Measurements from ENCODE around the gene SEMA5B. TPM values are rescaled to one million over a fixed set of nuclear protein-coding genes. Genes with fewer than 3 reads are reported as not detected.

SEMA5B gene
- total and polyA plus RNA-seq, 7 experiments from 2014 or later = 0.19 to 0.51 (median 0.24) TPM; not detected in 4

GRCh38 chr3:122934251-122934650 is 93.3 kb downstream of the SEMA5B start:
- Histone ChIP-seq H3K27ac (ENCODE audit: low read depth, low read length) (no peak overlapping the region), H3K27me3 (ENCODE audit: control insufficient read depth in 2 of 2, insufficient read depth in 2 of 2, low read length in 2 of 2) (no peaks in the 10 kb centered on the region), H3K4me3 (ENCODE audit: low read length) (no peak overlapping the region), H3K36me3 (ENCODE audit: control insufficient read depth in 2 of 3, insufficient read depth in 3 of 3, low read length in 3 of 3) (no peaks in the 10 kb centered on the region), H3K9me3 (ENCODE audit: control insufficient read depth in 2 of 3, low read length in 3 of 3) (no peaks in the 10 kb centered on the region), H3K4me1 (ENCODE audit: control insufficient read depth in 2 of 2, insufficient read depth in 2 of 2, low read length in 2 of 2) (no peaks in the 10 kb centered on the region)
- intact Hi-C loops (cut with micrococcal nuclease) = no loop called here
- H3K27me3 Mint-ChIP-seq = peaks cover 0 to 22% (median 4%) of the 10 kb centered on the region in 5 donors
- H3K9me3 Mint-ChIP-seq = no peaks in the 10 kb centered on the region
- ATAC-seq (no peak), DNase-seq (no peak)
- H3K27ac Mint-ChIP-seq = no peak overlapping the region
- H3K4me1 Mint-ChIP-seq = peaks cover 0 to 3% (median 0%) of the 10 kb centered on the region in 7 donors
- H3K4me3 Mint-ChIP-seq = no peak overlapping the region
- no peaks in the 10 kb centered on the region for H3K36me3 Mint-ChIP-seq
- ChIA-PET CTCF (no interaction called here), POLR2A (interaction anchor here (0.6 kb wide), 1 partner anchor 9 kb away, joined by 3 read pairs; no protein-coding TSS in a partner anchor)

GRCh38 chr3:122932251-122932967 is 95.2 kb downstream of the SEMA5B start:
- Mint-ChIP-seq H3K27ac (peak overlapping the region in 1 of 9 donors; percentile 71), H3K27me3 (peaks cover 0 to 22% (median 4%) of the 10 kb centered on the region in 5 donors), H3K4me1 (no peaks in the 10 kb centered on the region), H3K36me3 (no peaks in the 10 kb centered on the region), H3K4me3 (no peak overlapping the region), H3K9me3 (no peaks in the 10 kb centered on the region)
- no peaks in the 10 kb centered on the region for H3K4me1 ChIP-seq (ENCODE audit: control insufficient read depth in 2 of 2, insufficient read depth in 2 of 2, low read length in 2 of 2)
- ChIA-PET CTCF (no interaction called here), POLR2A (no interaction called here)
- ATAC-seq (no peak), DNase-seq (no peak)
- no peak overlapping the region for H3K27ac ChIP-seq (ENCODE audit: low read depth, low read length)
- no peaks in the 10 kb centered on the region for H3K9me3 ChIP-seq (ENCODE audit: control insufficient read depth in 2 of 3, low read length in 3 of 3)
- H3K36me3 ChIP-seq (ENCODE audit: control insufficient read depth in 2 of 3, insufficient read depth in 3 of 3, low read length in 3 of 3) = no peaks in the 10 kb centered on the region
- intact Hi-C loops (cut with micrococcal nuclease) = no loop called here
- no peaks in the 10 kb centered on the region for H3K27me3 ChIP-seq (ENCODE audit: control insufficient read depth in 2 of 2, insufficient read depth in 2 of 2, low read length in 2 of 2)
- H3K4me3 ChIP-seq (ENCODE audit: low read length) = no peak overlapping the region

- CTCF ChIA-PET = no interaction called here
- DNase-seq (no peak), ATAC-seq (no peak)
- Histone ChIP-seq H3K4me1 (ENCODE audit: control insufficient read depth in 2 of 2, insufficient read depth in 2 of 2, low read length in 2 of 2) (no peaks in the 10 kb centered on the region), H3K36me3 (ENCODE audit: control insufficient read depth in 2 of 3, insufficient read depth in 3 of 3, low read length in 3 of 3) (no peaks in the 10 kb centered on the region), H3K27me3 (ENCODE audit: control insufficient read depth in 2 of 2, insufficient read depth in 2 of 2, low read length in 2 of 2) (no peaks in the 10 kb centered on the region), H3K27ac (ENCODE audit: low read depth, low read length) (no peak overlapping the region), H3K9me3 (ENCODE audit: control insufficient read depth in 2 of 3, low read length in 3 of 3) (no peaks in the 10 kb centered on the region), H3K4me3 (ENCODE audit: low read length) (no peak overlapping the region)
- intact Hi-C loops (cut with micrococcal nuclease) = no loop called here
- Mint-ChIP-seq H3K4me3 (no peak overlapping the region), H3K9me3 (no peaks in the 10 kb centered on the region), H3K27ac (no peak overlapping the region), H3K4me1 (no peaks in the 10 kb centered on the region), H3K27me3 (peaks cover 0 to 22% (median 4%) of the 10 kb centered on the region in 5 donors), H3K36me3 (no peaks in the 10 kb centered on the region)
- POLR2A ChIA-PET = no interaction called here
These were observed 95.9 kb downstream of the SEMA5B start for GRCh38 chr3:122931636-122932035.

GRCh38 chr3:122930063-122930997 is 97.2 kb downstream of the SEMA5B start:
- H3K27me3 Mint-ChIP-seq = peaks cover 0 to 19% (median 0%) of the 10 kb centered on the region in 5 donors
- H3K36me3 Mint-ChIP-seq = no peaks in the 10 kb centered on the region
- no peak overlapping the region for H3K27ac ChIP-seq (ENCODE audit: low read depth, low read length)

GRCh38 chr3:122929188-122930062 is 98.1 kb downstream of the SEMA5B start:
- ATAC-seq (no peak), DNase-seq (no peak)
- Histone ChIP-seq H3K27me3 (ENCODE audit: control insufficient read depth in 2 of 2, insufficient read depth in 2 of 2, low read length in 2 of 2) (no peaks in the 10 kb centered on the region), H3K4me1 (ENCODE audit: control insufficient read depth in 2 of 2, insufficient read depth in 2 of 2, low read length in 2 of 2) (no peaks in the 10 kb centered on the region), H3K36me3 (ENCODE audit: control insufficient read depth in 2 of 3, insufficient read depth in 3 of 3, low read length in 3 of 3) (no peaks in the 10 kb centered on the region), H3K4me3 (ENCODE audit: low read length) (no peak overlapping the region), H3K27ac (ENCODE audit: low read depth, low read length) (no peak overlapping the region), H3K9me3 (ENCODE audit: control insufficient read depth in 2 of 3, low read length in 3 of 3) (no peaks in the 10 kb centered on the region)
- no peaks in the 10 kb centered on the region for H3K9me3 Mint-ChIP-seq
- H3K27me3 Mint-ChIP-seq = peaks cover 0 to 16% (median 0%) of the 10 kb centered on the region in 5 donors
- ChIA-PET POLR2A (no interaction called here), CTCF (no interaction called here)
- intact Hi-C loops (cut with micrococcal nuclease) = no loop called here
- H3K36me3 Mint-ChIP-seq = no peaks in the 10 kb centered on the region
- H3K27ac Mint-ChIP-seq = no peak overlapping the region
- no peaks in the 10 kb centered on the region for H3K4me1 Mint-ChIP-seq
- H3K4me3 Mint-ChIP-seq = no peak overlapping the region

More at GRCh38 chr3:122930063-122930997, 97.2 kb downstream of the SEMA5B start:
- ATAC-seq = no peak
- CTCF ChIA-PET = no interaction called here
- no peaks in the 10 kb centered on the region for H3K9me3 Mint-ChIP-seq
- H3K4me3 Mint-ChIP-seq = no peak overlapping the region
- intact Hi-C loops (cut with micrococcal nuclease) = no loop called here
- no peak overlapping the region for H3K27ac Mint-ChIP-seq
- H3K4me1 Mint-ChIP-seq = no peaks in the 10 kb centered on the region
- H3K27me3 ChIP-seq (ENCODE audit: control insufficient read depth in 2 of 2, insufficient read depth in 2 of 2, low read length in 2 of 2) = no peaks in the 10 kb centered on the region
- no peak for DNase-seq
- no peaks in the 10 kb centered on the region for H3K36me3 ChIP-seq (ENCODE audit: control insufficient read depth in 2 of 3, insufficient read depth in 3 of 3, low read length in 3 of 3)
- no peak overlapping the region for H3K4me3 ChIP-seq (ENCODE audit: low read length)
- H3K4me1 ChIP-seq (ENCODE audit: control insufficient read depth in 2 of 2, insufficient read depth in 2 of 2, low read length in 2 of 2) = no peaks in the 10 kb centered on the region
- POLR2A ChIA-PET = no interaction called here
- no peaks in the 10 kb centered on the region for H3K9me3 ChIP-seq (ENCODE audit: control insufficient read depth in 2 of 3, low read length in 3 of 3)

- no peak overlapping the region for H3K27ac Mint-ChIP-seq
- no peak for ATAC-seq
These were observed 99.0 kb downstream of the SEMA5B start for GRCh38 chr3:122928396-122929187.

More at GRCh38 chr3:122928396-122929187, 99.0 kb downstream of the SEMA5B start:
- H3K9me3 ChIP-seq (ENCODE audit: control insufficient read depth in 2 of 3, low read length in 3 of 3) = no peaks in the 10 kb centered on the region
- ChIA-PET CTCF (no interaction called here), POLR2A (no interaction called here)
- H3K4me1 ChIP-seq (ENCODE audit: control insufficient read depth in 2 of 2, insufficient read depth in 2 of 2, low read length in 2 of 2) = no peaks in the 10 kb centered on the region
- DNase-seq = no peak
- H3K4me3 ChIP-seq (ENCODE audit: low read length) = no peak overlapping the region
- Mint-ChIP-seq H3K36me3 (no peaks in the 10 kb centered on the region), H3K27me3 (peaks cover 0 to 13% (median 0%) of the 10 kb centered on the region in 5 donors), H3K4me1 (no peaks in the 10 kb centered on the region), H3K9me3 (no peaks in the 10 kb centered on the region), H3K4me3 (no peak overlapping the region)
- no peaks in the 10 kb centered on the region for H3K27me3 ChIP-seq (ENCODE audit: control insufficient read depth in 2 of 2, insufficient read depth in 2 of 2, low read length in 2 of 2)
- H3K36me3 ChIP-seq (ENCODE audit: control insufficient read depth in 2 of 3, insufficient read depth in 3 of 3, low read length in 3 of 3) = no peaks in the 10 kb centered on the region
- no peak overlapping the region for H3K27ac ChIP-seq (ENCODE audit: low read depth, low read length)
- intact Hi-C loops (cut with micrococcal nuclease) = no loop called here

Data from naive thymus-derived CD4-positive, alpha-beta T cell (primary cell).